Fibroblast of gingiva (primary cell): Measurements from ENCODE around the gene LRCH1.
A peak's percentile ranks its signal among the peaks of the same experiment; 100 is the strongest.

Experiments used
- DNase-seq: peaks from one replicate; pipeline ENCODE4 v3.0.0-alpha.2; 2011; ENCODE audit warnings: low read depth

The LRCH1 gene

DNA sequence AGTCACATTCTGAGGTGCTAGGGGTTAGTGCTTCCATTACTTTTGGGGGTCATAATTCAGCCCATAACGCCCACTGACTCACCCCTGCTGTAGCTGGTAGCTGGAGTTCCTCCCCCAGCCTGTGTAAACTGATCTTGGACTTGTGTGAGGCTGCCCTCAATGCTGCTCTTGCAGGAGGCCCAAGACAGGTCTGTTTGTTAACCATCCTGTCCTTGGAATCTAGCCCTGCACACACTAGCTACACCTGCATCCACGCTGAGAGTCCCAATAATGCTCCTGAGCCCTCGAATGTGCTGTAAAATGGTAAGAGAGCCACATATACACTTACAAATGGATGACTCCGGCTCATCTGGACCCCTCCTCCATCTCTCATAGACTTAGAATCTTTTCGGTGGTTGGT is 9.6 kb downstream of the LRCH1 start:
- no peak for DNase-seq

DNA sequence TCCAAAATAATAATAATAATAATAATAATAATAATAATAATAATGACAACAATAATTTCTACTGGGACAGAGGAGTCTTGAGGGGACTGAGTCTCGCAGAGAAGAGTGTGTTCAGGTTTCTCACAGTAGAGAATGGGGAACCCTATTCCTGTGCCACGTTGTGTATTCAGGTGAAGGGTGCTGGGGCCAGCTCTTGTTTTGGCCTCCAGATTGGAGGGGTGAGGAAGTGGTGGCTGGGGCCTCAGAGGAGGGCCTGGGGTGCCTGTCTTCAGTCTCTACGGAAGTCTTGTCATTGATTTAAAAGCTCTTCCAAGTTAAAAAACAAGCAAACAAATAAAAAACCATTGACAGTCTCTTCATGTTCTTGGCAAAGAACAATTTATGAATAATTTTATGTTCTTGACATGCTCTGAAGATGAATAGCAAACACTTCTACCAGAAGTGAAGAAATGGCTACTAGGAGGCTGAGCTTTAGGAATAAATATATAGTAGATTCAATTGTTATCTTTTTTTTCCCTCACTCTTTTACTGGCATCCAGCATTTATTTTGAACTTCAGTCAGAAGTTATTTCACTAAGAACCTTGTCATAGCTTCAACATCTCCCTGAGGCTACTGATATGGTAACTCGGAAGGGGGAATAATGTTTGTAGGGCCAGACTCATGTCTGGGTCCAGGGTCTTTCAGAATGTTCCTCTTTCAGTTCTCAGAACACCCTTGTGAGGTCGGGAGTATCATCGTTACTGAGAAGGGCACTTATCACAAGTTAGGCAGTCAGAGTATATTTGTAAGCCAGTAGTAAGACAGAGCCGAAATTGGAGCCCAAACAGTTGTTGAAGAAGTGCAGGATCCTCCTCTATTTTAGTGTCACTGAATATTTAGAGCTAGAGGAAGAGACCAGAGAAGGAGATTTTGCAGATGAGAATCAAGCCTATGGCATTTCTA is 13.1 kb downstream of the LRCH1 start:
- no peak for DNase-seq

DNA sequence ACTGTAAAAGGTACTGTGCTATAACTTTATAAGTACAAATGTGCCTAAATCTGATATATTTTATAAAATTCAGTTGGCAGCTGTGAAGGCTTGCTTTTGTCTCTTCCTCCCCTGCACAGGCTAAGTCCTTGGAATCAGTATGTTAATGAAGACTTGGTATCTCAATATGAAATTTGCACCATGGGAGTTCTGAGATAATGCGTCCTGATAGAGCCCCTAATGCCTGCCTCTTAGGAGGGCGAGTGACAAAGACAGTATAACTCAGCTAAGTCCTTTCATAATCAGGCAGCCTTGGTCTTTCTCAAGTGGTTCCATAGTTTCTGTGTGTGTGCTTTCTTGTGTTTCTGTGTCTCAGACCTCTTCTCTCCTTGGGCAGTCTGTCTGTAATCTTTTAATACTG is 14.7 kb downstream of the LRCH1 start:
- no peak for DNase-seq

DNA sequence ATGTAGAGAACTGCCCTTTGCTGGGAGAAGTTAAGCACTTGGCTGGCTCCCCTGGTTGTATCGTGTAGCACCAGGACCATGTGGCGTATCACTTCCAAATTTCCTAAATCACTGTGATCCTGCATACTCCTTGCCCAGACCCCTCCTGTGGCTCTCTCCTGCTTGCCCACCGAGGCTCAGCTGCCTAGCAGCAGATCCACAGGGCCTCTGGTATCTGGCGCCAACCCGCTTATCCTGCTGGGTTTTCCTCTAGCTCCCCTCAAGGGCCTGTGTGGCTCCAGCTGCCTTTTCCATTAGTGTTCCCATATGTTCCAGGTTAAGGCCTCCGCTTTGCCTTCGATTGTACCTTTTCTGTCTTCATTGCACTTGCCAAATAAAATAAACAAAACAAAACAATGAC is 16.5 kb downstream of the LRCH1 start:
- DNase-seq: no peak

DNA sequence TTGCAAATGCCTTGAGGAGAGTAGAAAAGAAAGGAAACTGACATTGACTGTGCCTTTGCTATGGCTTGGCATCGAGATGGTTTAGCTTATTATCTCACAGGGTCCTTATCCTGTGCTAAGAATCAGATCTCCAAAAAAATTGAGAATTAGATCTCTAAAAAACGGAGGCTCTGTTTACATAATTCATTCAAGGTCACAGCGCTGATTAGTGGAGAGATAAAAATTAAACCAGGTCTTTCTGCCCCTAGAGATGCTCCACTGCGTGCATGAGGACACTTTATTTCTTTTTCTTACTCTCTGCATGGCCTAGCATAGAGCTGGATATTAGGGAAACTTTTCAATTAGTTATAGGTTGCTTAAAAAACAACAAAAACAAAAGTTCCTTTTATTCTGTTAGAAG is 17.3 kb downstream of the LRCH1 start:
- no peak for DNase-seq

DNA sequence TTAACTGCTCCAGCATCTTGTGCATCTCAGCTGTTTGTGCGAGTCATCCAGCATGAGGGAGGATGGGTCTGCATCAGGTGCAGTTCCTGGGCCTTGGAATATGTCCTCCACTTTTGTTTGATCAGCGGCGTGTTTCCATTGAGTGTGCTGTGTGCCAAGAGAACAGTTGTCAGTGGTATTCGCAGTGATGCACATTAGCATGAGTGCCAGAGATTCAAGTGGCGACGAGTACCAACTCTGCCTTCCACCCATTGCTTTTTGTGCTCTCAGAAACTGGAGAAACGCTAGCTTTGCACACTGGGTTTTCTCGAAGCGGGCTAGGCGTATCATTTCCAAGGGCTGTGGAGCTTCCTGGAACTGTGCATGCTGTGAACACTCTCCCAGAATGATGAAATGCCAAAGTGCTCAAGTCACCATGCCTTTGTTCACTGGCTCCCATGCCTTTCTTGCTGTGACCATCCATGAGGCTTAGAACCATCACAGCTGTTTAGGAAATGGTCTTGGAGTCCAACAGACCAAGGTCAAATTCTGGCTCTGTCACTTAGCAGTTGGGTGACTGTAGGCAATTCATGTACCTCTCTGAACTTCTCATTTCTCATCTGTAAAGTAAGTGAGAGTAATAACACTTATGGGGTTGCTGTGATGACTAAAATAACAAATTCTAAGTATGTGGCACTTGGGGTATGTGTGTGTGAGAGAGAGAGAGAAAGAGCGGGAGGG is 18.4 kb downstream of the LRCH1 start:
- peak; percentile 59 for DNase-seq

DNA sequence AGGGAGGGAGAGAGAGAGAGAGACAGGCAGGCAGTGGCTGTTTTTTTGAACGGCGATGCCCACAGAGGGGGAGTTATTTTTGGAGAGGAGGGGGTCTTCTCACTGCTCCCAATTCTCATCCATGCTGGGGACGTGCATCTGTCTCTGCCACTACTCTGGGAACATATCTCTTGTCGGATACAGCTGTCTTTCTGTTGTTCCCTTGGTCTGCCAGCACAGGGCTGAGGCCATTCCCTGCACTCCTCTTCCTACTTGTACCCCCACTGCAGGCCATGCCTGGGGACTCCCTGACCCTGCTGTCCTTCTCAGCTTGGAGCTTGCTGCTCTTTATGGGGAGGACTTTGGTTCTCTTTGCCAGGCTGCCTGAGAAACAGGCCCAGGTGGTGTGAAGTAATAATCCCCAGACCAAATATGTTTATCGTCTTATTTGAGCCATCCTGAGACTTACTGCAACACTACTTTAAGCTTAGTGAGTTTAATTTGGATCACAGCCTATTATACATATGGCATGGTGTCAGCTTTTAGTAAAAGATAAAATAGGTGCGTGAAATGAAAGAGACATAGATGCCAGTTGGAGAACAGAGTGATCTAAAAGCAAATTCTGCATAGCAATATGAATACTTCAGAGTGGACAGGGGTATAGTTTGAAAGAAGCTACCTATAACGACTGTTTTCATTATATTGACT is 19.1 kb downstream of the LRCH1 start:
- no peak for DNase-seq

DNA sequence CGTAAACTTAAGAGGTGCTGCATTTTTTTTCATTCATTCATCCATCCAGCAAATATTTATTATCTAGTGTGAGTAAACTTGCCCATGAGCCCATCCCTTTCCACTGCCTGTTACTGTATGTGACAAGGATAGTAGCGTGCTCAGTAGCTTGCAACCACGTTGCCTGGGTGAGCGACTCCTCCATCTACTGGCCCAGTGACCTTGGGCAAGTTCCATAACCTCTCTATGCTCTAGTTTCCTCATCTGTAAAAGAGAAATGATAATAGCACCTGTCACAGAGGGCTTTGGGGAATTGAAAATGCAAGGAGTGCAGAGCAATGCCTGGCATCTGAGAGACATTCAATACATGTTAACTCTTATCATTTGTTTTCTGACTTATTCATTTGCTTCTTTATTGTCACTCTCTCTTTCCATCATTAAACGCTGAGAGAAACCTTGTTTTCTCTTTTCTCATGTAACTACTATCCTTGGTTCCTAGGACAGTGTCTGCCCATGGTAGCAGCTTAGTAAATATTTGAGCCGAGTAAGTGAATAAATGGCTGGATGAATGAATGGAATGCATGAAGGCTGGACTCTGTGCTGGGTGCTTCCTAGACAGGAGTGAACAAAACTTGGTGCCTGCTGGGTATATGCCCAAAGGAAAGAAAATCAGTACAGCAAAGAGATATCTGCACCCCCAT is 19.9 kb downstream of the LRCH1 start:
- DNase-seq: no peak

DNA sequence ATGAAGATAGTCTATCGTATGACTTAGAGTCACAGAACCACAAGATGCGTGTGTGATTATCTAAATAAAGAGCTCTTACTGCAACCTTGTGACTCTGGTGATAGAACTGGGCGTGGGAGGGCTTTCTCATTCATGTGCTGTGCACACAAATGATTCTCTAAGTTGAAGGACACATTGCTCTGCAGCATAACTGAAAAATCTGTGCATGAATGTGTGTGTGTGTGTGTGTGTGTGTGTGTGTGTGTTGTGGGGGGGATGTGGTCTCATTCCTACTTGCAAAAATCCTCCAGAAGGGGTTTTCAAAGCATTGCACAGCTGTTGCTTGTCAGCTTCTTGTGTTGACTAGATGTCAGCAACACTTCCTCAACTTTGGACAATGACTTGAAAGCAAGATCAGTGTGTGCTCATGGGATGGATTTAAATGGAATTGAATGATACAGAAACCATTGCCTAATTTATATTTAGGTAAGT is 22.4 kb downstream of the LRCH1 start:
- DNase-seq: no peak

DNA sequence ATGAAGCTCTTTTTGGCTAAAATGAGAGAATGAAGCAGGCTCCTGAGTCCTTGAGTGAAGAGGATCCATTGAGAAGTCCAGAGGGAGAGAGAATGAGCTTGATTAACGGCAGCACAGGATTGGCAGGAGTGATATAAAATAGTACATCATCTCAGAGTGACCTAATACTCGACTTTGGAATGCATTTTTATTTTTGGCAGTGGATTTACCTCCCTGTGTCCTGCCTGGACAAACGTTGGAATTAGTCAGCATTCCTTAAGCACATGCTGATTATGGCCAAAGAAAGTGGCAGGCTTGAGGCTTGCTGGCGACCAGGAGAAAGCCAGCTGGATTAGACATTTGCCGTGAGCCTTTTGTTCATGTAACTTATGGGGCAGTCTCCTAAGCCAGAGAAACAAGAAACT is 22.9 kb downstream of the LRCH1 start:
- DNase-seq: peak; percentile 85

DNA sequence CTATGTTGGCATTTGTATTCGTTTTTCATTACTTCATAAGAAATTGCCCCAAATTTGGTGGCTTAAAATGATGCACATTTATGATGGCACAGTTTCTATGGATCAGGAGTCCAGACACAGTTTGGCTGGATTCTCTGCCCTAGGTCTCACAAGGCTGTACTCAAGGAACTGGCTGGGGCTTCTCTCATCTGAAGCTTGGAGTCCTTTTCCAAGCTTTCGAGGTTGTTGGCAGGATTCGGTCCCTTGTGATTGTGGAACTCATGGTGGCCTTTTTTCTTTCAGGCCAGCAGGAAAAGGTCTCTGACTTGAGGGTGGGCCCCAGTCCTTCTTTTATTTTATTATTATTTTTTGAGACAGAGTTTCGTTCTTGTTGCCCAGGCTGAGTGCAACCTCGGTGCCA is 23.8 kb downstream of the LRCH1 start:
- DNase-seq: no peak

DNA sequence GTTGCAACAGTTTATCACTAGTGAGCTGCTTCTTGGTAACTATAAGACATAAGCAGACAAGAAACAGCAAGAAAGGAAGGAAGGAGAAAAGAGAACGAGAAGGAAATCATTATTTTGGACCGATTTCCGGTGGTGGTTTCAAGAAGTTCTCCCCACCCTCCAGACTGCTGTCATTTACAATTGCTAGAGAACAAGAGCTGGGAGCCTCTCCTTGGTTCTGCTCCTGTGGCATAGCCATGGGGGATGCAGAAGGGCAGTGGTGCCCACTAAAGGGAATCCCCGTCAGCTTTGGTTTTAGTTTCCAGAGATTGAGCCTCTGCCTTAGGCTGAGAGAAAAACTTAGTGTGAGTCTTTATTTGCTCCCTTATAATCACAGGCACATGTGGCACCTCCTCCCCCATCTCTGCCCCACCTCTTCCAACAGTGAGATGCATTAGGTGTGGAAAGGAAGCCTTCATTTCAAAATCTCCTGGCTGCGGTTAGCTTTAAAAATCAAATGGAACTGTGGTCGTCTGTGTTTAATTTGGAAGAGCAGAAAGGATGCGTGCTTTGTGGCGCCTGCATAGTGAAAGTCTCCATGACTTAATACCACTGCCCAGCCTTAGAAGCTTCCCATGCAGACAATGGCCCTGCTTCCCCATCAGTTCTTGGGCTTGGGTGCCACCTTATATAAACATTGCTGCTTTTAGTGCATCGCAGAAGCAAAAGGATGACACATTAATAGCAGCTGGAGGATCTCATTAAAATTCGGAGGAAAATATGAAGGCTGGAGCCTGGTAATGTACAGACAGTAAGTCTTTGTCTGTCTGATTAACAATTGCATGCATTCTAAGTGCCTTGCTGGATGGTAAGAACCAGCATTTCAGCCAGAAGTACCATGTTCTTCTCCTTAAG is 25.0 kb downstream of the LRCH1 start:
- DNase-seq: peak; percentile 47

DNA sequence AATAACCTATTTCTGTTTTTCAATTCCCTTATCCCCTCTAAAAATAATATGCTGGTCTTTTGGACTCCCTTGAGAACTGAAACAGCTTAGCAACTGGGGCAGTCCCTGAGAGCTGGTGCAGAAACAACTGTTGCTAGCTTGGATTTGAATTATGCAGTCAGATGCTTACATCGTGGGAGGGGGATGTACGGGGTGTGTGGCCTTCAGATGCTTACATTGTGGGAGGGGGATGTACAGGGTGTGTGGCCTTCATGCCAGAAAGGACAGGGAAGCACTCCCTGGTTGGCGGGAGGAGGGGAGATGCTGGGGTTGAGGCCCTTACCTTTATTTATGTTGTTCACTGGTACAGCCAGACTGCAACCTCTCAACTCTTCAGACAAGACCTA is 25.6 kb downstream of the LRCH1 start:
- no peak for DNase-seq

DNA sequence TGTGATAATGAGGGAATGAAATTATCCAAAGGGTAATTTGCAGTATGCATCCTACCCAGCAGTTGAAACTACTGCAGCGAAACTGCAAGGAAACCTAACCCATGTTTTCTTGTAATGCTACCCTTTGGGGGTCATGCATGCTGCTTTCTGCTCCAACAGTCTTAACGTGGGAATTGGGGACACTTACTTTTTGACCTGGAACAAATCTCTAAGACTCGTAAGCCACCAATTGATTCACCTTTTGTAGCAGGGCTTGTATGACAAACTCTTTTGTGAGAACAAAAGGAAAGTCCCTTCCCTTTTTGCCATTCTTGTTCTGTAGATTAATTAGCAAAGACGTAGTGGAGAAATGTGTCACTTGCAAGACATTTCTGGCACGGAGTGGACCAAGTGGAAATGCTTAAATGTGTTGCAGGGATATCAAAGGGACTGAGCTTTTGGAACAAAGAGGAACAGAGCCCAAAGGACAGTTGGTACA is 27.4 kb downstream of the LRCH1 start:
- no peak for DNase-seq

DNA sequence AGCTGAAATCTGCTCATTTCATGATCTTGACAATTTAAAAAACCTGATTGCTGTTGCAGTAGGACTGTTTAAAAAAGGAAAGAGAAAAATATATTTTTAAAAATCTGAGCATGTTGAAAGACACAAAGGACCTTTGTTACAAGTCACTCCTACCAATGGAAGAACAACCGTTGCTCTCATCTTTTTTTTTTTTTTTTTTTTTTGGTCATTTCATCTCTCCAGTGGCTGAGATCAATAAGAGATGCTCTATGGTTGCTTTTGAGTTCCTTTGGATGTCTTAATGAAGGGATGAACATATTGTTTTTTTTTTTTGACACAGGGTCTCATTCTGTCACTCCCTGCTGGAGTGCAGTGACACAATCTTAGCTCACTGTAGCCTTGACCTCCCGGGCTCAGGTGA is 29.2 kb downstream of the LRCH1 start:
- DNase-seq: no peak

DNA sequence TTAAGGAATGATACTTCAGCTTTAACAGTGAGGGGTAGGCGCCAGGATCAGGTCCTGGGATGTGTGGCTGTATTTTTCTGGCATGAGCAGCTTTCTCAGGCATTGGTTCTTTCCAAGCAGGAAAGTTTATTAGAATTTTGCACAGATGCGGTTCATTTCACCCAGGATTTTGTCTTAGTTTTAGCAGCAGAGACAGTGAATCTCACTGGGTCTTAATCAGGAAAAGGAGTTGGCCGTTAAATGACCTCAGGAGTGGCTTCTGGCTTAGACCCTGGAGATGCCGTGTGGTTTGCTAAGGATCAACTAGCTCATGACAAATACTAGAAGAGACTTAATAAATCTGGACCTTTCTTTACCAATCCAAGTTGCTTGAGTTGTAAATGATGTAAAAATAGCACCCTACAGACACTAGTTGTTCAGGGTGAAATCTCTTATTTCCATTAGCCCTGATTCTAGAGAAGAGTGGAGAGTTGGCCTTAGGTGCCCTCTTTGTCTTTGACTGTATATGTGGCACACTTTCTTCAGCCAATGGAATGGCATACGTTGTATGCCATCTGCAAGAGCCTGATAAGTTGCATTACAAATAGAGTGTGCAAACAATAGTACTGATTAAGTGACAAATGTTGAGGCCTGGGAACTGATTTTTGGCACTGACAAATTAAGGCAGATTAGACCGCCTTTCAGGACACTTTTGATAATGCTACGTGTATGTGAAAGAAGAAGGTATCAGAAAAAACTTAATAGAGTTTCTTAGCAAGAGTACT is 34.0 kb downstream of the LRCH1 start:
- DNase-seq: no peak

DNA sequence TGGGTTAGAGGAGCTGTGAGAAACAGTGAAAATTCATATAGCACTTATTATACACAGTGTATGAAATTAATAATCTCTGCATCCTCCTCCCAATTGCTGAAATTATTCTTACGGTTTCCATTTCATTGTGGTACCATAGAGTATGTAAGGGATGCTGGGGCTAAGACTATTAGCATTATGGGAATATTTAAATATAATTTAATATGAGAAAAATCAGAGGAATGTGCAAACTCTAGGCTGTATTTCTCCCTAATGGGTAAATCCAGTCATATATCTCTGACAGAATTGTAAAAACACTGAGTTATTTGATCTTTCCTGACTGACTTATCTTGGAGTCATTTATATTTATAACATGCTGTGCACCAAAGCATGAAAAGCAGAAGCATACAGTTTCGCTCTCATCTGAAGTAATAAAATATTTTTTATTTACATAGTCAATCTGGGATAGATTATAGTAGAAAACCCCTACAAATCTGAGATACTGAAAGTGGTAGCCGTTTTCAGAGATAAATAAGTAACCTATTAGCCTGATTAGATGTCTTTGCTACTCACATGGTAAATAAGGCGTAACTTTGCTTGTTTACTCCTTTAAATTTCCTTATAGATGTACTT is 34.9 kb downstream of the LRCH1 start:
- DNase-seq: no peak

DNA sequence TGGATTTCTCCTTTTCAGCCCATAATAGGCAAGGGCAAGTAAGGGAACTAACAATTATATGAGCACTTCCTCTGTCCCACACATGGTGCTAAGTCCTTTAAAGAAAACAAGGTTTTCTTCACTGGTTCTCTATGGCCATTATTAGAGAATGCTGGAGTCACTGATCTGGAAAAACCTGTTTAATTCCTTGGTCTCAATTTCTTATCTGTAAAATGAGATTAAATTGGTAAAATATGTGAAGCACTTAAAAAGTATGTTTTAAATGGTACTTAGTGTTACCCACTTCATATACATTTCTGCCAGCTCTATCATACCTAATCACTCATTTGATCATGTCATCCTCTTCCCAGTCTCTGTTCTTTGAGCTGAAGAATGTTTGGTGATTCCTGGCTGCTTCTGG is 39.4 kb downstream of the LRCH1 start:
- DNase-seq: no peak

DNA sequence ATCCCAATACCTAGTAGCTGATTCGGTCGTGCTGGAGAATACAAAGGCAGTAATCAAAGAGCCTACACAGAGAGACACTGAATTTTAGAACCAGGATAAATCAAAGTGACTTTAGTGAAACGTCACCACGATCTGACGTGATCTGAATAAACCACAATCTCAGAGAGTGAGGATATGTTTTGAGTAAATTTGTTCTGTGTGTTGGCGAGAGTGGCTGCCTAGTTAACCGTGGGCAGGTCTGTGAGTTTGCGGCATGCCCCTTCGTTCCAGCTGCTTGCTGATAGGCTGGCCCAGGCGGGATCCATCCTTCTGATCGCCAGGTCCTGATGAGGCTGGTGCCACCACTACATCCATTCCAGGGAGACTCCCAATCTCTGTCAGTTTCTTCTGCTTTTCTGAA is 40.4 kb downstream of the LRCH1 start:
- DNase-seq: no peak
